ENCODE results near the gene EID1.

The EID1 gene

DNA sequence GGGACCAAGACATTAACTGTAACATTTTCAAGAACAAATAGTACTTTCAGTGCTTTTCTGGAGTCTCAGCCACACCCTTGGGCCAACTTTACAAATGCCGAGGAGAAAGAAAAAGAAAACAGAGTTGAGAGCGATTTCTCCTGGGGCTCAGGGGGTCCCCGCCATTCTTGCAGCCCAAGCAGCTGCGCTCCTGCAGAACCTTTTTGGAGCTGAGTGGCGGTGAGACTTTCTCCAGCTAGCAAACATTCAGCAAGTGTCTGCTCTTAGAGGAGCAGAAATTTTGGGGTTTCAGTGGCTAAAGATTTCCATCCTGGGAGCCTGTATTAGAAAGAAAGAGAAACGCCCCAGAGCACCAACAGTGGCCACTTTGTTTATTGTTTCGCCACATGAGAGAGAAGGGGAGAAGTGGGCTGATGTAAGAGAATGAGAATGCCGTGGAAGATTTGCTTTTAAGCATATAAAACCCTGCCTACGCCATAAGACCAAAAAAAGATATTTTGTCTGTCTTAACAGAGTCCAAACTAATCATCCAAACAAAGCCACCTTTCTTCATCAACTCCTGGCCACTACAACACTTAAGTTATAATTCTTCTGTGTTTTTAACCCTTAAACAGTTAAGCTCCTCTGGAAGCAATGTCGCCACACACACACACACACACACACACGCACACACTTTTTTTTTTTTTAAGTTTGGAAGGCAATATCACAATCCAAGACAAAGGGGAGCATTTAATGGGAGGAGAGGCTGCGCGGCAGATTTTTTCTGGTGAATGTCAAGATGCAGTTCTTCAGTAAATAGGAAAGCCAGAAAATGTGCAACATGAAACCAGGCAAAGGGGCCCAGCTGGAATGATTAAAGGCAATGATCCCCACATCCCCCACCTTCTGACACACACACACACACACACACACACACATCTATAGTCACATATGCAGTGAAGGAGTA, 19.2 kb downstream of the EID1 start (continued):
- TF ChIP-seq KLF9 (tag by site-specific recombination; IDR thresholded peaks at IDR 0.05; ENCODE audit: low read depth) (no peak), ZSCAN4 (tag by site-specific recombination; IDR thresholded peaks at IDR 0.05) (peak; percentile 94), ZNF239 (tag by site-specific recombination; IDR thresholded peaks at IDR 0.05) (no peak), ZNF777 (tag by site-specific recombination; IDR thresholded peaks at IDR 0.05; ENCODE audit: borderline replicate concordance) (no peak), SCRT1 (tag by site-specific recombination; IDR thresholded peaks at IDR 0.05; ENCODE audit: borderline replicate concordance) (no peak), ZNF2 (tag by site-specific recombination; IDR thresholded peaks at IDR 0.05) (no peak), ZNF776 (tag by site-specific recombination; IDR thresholded peaks at IDR 0.05; ENCODE audit: borderline replicate concordance) (no peak), ZNF596 (tag by site-specific recombination; IDR thresholded peaks at IDR 0.05) (no peak), REPIN1 (tag by site-specific recombination; IDR thresholded peaks at IDR 0.05; ENCODE audit: low read depth) (no peak), PBX3 (CRISPR knock-in tag; IDR thresholded peaks at IDR 0.05) (no peak), ZNF140 (tag by site-specific recombination; IDR thresholded peaks at IDR 0.05) (no peak), ZBTB48 (tag by site-specific recombination; IDR thresholded peaks at IDR 0.05) (peak; percentile 48; the same call in 1 of the 2 replicates), WT1 (tag by site-specific recombination; IDR thresholded peaks at IDR 0.05) (no peak), ZXDB (tag by site-specific recombination; IDR thresholded peaks at IDR 0.05) (no peak), GLIS1 (tag by site-specific recombination; IDR thresholded peaks at IDR 0.05) (no peak), TRIM28 (IDR thresholded peaks at IDR 0.05; ENCODE audit: borderline replicate concordance, low read length) (no peak; the same call in 1 of the 2 replicates), ZBTB20 (tag by site-specific recombination; IDR thresholded peaks at IDR 0.05) (peak; percentile 22; the same call in 1 of the 2 replicates), FEZF1 (tag by site-specific recombination; IDR thresholded peaks at IDR 0.05) (0 out of 2 replicates have a peak, but pooled peaks have one; percentile 7), ZNF530 (tag by site-specific recombination; IDR thresholded peaks at IDR 0.05; ENCODE audit: low read depth) (no peak), EGR2 (tag by site-specific recombination; IDR thresholded peaks at IDR 0.05; ENCODE audit: low read depth) (no peak), ZNF169 (tag by site-specific recombination; IDR thresholded peaks at IDR 0.05) (no peak), YY1 (tag by site-specific recombination; IDR thresholded peaks at IDR 0.05) (no peak), ZNF747 (tag by site-specific recombination; IDR thresholded peaks at IDR 0.05) (no peak), ZNF473 (tag by site-specific recombination; IDR thresholded peaks at IDR 0.05) (no peak), ZNF621 (tag by site-specific recombination; IDR thresholded peaks at IDR 0.05) (no peak)
- TF ChIP-seq, protein P1, sequence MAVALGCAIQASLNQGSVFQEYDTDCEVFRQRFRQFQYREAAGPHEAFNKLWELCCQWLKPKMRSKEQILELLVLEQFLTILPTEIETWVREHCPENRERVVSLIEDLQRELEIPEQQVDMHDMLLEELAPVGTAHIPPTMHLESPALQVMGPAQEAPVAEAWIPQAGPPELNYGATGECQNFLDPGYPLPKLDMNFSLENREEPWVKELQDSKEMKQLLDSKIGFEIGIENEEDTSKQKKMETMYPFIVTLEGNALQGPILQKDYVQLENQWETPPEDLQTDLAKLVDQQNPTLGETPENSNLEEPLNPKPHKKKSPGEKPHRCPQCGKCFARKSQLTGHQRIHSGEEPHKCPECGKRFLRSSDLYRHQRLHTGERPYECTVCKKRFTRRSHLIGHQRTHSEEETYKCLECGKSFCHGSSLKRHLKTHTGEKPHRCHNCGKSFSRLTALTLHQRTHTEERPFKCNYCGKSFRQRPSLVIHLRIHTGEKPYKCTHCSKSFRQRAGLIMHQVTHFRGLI (tag by site-specific recombination; IDR thresholded peaks at IDR 0.05): no peak
- TF ChIP-seq, protein P2, sequence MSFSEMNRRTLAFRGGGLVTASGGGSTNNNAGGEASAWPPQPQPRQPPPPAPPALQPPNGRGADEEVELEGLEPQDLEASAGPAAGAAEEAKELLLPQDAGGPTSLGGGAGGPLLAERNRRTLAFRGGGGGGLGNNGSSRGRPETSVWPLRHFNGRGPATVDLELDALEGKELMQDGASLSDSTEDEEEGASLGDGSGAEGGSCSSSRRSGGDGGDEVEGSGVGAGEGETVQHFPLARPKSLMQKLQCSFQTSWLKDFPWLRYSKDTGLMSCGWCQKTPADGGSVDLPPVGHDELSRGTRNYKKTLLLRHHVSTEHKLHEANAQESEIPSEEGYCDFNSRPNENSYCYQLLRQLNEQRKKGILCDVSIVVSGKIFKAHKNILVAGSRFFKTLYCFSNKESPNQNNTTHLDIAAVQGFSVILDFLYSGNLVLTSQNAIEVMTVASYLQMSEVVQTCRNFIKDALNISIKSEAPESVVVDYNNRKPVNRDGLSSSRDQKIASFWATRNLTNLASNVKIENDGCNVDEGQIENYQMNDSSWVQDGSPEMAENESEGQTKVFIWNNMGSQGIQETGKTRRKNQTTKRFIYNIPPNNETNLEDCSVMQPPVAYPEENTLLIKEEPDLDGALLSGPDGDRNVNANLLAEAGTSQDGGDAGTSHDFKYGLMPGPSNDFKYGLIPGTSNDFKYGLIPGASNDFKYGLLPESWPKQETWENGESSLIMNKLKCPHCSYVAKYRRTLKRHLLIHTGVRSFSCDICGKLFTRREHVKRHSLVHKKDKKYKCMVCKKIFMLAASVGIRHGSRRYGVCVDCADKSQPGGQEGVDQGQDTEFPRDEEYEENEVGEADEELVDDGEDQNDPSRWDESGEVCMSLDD (tag by site-specific recombination; IDR thresholded peaks at IDR 0.05): no peak
- TF ChIP-seq, protein P3, sequence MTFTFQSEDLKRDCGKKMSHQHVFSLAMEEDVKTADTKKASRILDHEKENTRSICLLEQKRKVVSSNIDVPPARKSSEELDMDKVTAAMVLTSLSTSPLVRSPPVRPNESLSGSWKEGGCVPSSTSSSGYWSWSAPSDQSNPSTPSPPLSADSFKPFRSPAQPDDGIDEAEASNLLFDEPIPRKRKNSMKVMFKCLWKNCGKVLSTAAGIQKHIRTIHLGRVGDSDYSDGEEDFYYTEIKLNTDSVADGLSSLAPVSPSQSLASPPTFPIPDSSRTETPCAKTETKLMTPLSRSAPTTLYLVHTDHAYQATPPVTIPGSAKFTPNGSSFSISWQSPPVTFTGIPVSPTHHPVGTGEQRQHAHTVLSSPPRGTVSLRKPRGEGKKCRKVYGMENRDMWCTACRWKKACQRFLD (tag by site-specific recombination; IDR thresholded peaks at IDR 0.05): no peak
